SK-N-SH (cell line): ENCODE data around the gene MIAT. TPM values are rescaled to one million over a fixed set of nuclear protein-coding genes. Genes with fewer than 3 reads are reported as not detected.
A peak's percentile ranks its signal among the peaks of the same experiment; 100 is the strongest.

ENCODE experiments used
- CTCF ChIA-PET: fragments of 300-600, 350-600 bp; formaldehyde crosslinking; extraction: SDS; loops from one replicate; lab custom pipeline; 2021; lab: Yijun Ruan, JAX
- POLR2A ChIA-PET: fragments of 350-600 bp; sonication (Branson Sonifier 250); formaldehyde crosslinking; extraction: SDS; loops from one replicate; lab custom pipeline; 2020; ENCODE audit warnings: antibody characterized with exemption, inconsistent platforms; lab: Yijun Ruan, JAX
- DNase-seq: peaks from one replicate; pipeline ENCODE4 v3.0.0; 2012
- H2AFZ ChIP-seq: fragments of 200-600 bp; sonication (generic); 2 replicates; pipeline ENCODE4 v1.8.1; 2016; ENCODE audit warnings: antibody characterized with exemption, mild to moderate bottlenecking, low read depth
- H3F3A ChIP-seq: fragments of 200-600 bp; sonication (generic); replicated peaks from 2 replicates; pipeline ENCODE3; 2016; ENCODE audit warnings: antibody characterized with exemption, mild to moderate bottlenecking; ENCODE audit not compliant: insufficient read depth
- H3K27ac ChIP-seq, 2 experiments: fragments of 200-500 bp in 1 of 2; fragments of 200-600 bp in 1 of 2; sonication (Bioruptor generic) in 1 of 2; sonication (generic), shearing (Covaris generic) in 1 of 2; 2 replicates each; pipeline versions ENCODE4 v1.5.1 to v1.6.1; 2014 to 2016; ENCODE audit warnings: low read depth in 2 of 2, inconsistent platforms in 1 of 2, low read length in 1 of 2, mild to moderate bottlenecking in 1 of 2, mixed read lengths in 1 of 2
- H3K27me3 ChIP-seq: fragments of 200-600 bp; sonication (generic), shearing (Covaris generic); 2 replicates; pipeline ENCODE4 v1.6.1; 2016; ENCODE audit warnings: mixed run types; ENCODE audit not compliant: insufficient read depth
- H3K36me3 ChIP-seq, 2 experiments: fragments of 200-500 bp in 1 of 2; fragments of 200-600 bp in 1 of 2; sonication (Bioruptor generic) in 1 of 2; sonication (generic) in 1 of 2; replicated peaks in 1 of 2; 2 replicates each; pipeline versions ENCODE3 to v1.5.1; 2014 to 2016; ENCODE audit warnings: low read length in 1 of 2, mild to moderate bottlenecking in 1 of 2; ENCODE audit not compliant: insufficient read depth in 2 of 2, control insufficient read depth in 1 of 2
- H3K4me1 ChIP-seq, 2 experiments: fragments of 200-500 bp in 1 of 2; fragments of 200-600 bp in 1 of 2; sonication (Bioruptor generic) in 1 of 2; sonication (generic), shearing (Covaris generic) in 1 of 2; 2 replicates each; pipeline versions ENCODE4 v1.5.1 to v1.6.1; 2014 to 2016; ENCODE audit warnings: low read depth in 1 of 2, low read length in 1 of 2, mixed run types in 1 of 2; ENCODE audit not compliant: insufficient read depth in 2 of 2, control insufficient read depth in 1 of 2
- H3K4me2 ChIP-seq: fragments of 200-600 bp; sonication (generic), shearing (Covaris generic); 2 replicates; pipeline ENCODE4 v1.6.1; 2017; ENCODE audit warnings: mixed run types
- H3K4me3 ChIP-seq, 2 experiments: fragments of 200-500 bp in 1 of 2; fragments of 200-600 bp in 1 of 2; sonication (Bioruptor generic) in 1 of 2; sonication (generic), shearing (Covaris generic) in 1 of 2; 2 replicates each; pipeline versions ENCODE4 v1.5.1 to v1.8.1; 2014 to 2016; ENCODE audit warnings: low read depth in 2 of 2, inconsistent platforms in 1 of 2, low read length in 1 of 2, mild to moderate bottlenecking in 1 of 2, mixed read lengths in 1 of 2, moderate library complexity in 1 of 2
- H3K79me2 ChIP-seq: fragments of 200-600 bp; sonication (generic); 2 replicates; pipeline ENCODE4 v1.8.1; 2017; ENCODE audit warnings: mild to moderate bottlenecking; ENCODE audit not compliant: insufficient read depth
- H3K9ac ChIP-seq: fragments of 200-600 bp; sonication (generic); 2 replicates; pipeline ENCODE4 v1.6.1; 2017; ENCODE audit warnings: mixed run types
- H3K9me2 ChIP-seq: fragments of 200-600 bp; sonication (generic); 2 replicates; pipeline ENCODE4 v1.6.1; 2017; ENCODE audit warnings: mixed run types
- H3K9me3 ChIP-seq: fragments of 200-600 bp; sonication (generic); 2 replicates; pipeline ENCODE4 v1.6.1; 2017; ENCODE audit warnings: mixed run types, mild to moderate bottlenecking, moderate library complexity
- H4K20me1 ChIP-seq: fragments of 200-600 bp; sonication (generic); 2 replicates; pipeline ENCODE4 v1.6.1; 2017; ENCODE audit warnings: mild to moderate bottlenecking, mixed run types; ENCODE audit not compliant: insufficient read depth
- ELF1 ChIP-seq: IDR thresholded peaks from 2 replicates; pipeline ENCODE4 v1.4.0; 2012
- FOSL2 ChIP-seq: IDR thresholded peaks from 2 replicates; pipeline ENCODE4 v1.4.0; 2012; ENCODE audit warnings: low read depth, mild to moderate bottlenecking, moderate library complexity, borderline replicate concordance
- FOXJ3 ChIP-seq: sonication (generic); formaldehyde crosslinking; IDR thresholded peaks from 2 replicates; pipeline ENCODE4 v1.5.1; 2020; ENCODE audit warnings: mild to moderate bottlenecking, missing genetic modification reagents
- MEF2A ChIP-seq: IDR thresholded peaks from 2 replicates; pipeline ENCODE4 v1.4.0; 2012; ENCODE audit warnings: low read depth, borderline replicate concordance
- NFIC ChIP-seq: IDR thresholded peaks from 2 replicates; pipeline ENCODE4 v1.4.0; 2012; ENCODE audit warnings: borderline replicate concordance
- POLR2AphosphoS5 ChIP-seq: IDR thresholded peaks from 2 replicates; pipeline ENCODE4 v1.6.1; 2012; ENCODE audit warnings: low read depth, low read length
- RCOR1 ChIP-seq: fragments of 150-350 bp; IDR thresholded peaks from 2 replicates; pipeline ENCODE4 v1.6.1; 2017; ENCODE audit warnings: antibody characterized with exemption, low read length
- RXRA ChIP-seq: IDR thresholded peaks from 2 replicates; pipeline ENCODE4 v1.4.0; 2012; ENCODE audit warnings: low read depth, mild to moderate bottlenecking, borderline replicate concordance
- SMC3 ChIP-seq: IDR thresholded peaks from 2 replicates; pipeline ENCODE4 v1.6.1; 2012; ENCODE audit warnings: low read depth, low read length, improper control_type of control experiment
- TAF1 ChIP-seq: IDR thresholded peaks from 2 replicates; pipeline ENCODE4 v1.6.1; 2012; ENCODE audit warnings: low read depth, mild to moderate bottlenecking, low read length, moderate library complexity, borderline replicate concordance
- WGBS: methylation state at CpG from one replicate; pipeline ENCODE4 v1.1.6; 2017; ENCODE audit warnings: low lambda C conversion rate; 5-methylcytosine and 5-hydroxymethylcytosine counted together
- polyA plus RNA-seq, 3 experiments: library from polyadenylated mRNA; depleted of rRNA; stranded (reverse); fragments of >200 nt; gene quantifications; 2 replicates each; pipeline ENCODE4 v1.2.3, GENCODE V29; 2012
- TF ChIP-seq, protein P1 (sequence below): IDR thresholded peaks from 2 replicates; pipeline ENCODE4 v1.4.0; 2012; ENCODE audit warnings: low read depth, borderline replicate concordance
- TF ChIP-seq, protein P2 (sequence below): fragments of 200-600 bp; sonication (generic); IDR thresholded peaks from 2 replicates; pipeline ENCODE4 v1.6.1; 2017; ENCODE audit warnings: antibody characterized with exemption, mild to moderate bottlenecking, moderate library complexity
- TF ChIP-seq, protein P3 (sequence below): IDR thresholded peaks from 2 replicates; pipeline ENCODE4 v1.6.1; 2012; ENCODE audit warnings: mild to moderate bottlenecking, low read depth, low read length, moderate library complexity
- TF ChIP-seq, protein P4 (sequence below): fragments of 150-350 bp; IDR thresholded peaks from 2 replicates; pipeline ENCODE4 v1.6.1; 2016; ENCODE audit warnings: mild to moderate bottlenecking, low read depth, low read length
- TF ChIP-seq, protein P5 (sequence below): IDR thresholded peaks from 2 replicates; pipeline ENCODE4 v1.4.0; 2012; ENCODE audit warnings: low read depth

The MIAT gene
- polyA plus RNA-seq, 1 of the 3 experiments (the other 2 are of a cell fraction): 5.4 TPM

DNA sequence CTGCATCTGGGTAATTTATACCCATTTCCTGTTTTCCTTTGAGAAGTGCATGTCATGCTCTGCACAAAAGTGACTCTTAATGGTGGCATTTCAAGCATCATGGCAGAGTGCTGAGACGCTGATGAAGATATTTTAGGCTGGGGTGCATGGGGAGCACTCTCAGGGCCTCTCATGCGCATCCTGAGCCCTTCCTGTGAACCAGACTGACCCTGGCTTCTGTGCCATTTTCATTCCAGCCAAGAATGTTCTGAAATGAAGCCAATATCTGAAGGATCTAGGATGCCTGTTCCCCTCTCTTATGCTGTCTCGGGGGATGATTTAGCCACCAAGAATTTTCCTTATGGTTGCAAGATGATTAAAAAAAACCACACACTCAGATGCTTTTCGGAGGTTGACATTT, 61.5 kb downstream of the MIAT start (continued):
- TF ChIP-seq, protein P1, sequence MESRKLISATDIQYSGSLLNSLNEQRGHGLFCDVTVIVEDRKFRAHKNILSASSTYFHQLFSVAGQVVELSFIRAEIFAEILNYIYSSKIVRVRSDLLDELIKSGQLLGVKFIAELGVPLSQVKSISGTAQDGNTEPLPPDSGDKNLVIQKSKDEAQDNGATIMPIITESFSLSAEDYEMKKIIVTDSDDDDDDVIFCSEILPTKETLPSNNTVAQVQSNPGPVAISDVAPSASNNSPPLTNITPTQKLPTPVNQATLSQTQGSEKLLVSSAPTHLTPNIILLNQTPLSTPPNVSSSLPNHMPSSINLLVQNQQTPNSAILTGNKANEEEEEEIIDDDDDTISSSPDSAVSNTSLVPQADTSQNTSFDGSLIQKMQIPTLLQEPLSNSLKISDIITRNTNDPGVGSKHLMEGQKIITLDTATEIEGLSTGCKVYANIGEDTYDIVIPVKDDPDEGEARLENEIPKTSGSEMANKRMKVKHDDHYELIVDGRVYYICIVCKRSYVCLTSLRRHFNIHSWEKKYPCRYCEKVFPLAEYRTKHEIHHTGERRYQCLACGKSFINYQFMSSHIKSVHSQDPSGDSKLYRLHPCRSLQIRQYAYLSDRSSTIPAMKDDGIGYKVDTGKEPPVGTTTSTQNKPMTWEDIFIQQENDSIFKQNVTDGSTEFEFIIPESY: 0 out of 2 replicates have a peak, but pooled peaks have one; percentile 21

DNA sequence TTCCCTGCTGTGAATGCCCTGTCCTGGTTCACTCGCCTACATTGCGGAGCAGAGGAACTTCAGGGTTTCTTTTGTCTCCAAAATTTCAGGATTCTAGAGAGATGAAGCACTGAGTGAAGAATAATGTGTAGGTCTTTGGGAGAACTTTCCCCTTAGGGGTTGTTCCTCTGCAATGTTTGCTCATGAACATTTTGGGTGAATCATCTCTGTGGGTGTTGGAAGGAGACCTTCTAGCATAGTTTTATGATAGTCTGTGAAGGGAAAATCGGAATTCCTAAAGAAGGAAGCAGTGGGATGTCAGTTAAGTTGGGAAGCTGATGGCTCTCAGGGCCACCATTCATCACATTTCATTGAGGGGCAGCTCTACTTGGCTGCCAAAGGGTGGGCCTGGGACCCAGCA, 64.8 kb downstream of the MIAT start:
- H3K4me3 ChIP-seq: no peak overlapping the region
- H3K9me2 ChIP-seq: no peaks in the 10 kb centered on the region
- no peak for TF ChIP-seq ELF1
- no peak for TF ChIP-seq POLR2AphosphoS5
- no peak for TF ChIP-seq MEF2A
- no peak for TF ChIP-seq NFIC
- TF ChIP-seq, protein P2, sequence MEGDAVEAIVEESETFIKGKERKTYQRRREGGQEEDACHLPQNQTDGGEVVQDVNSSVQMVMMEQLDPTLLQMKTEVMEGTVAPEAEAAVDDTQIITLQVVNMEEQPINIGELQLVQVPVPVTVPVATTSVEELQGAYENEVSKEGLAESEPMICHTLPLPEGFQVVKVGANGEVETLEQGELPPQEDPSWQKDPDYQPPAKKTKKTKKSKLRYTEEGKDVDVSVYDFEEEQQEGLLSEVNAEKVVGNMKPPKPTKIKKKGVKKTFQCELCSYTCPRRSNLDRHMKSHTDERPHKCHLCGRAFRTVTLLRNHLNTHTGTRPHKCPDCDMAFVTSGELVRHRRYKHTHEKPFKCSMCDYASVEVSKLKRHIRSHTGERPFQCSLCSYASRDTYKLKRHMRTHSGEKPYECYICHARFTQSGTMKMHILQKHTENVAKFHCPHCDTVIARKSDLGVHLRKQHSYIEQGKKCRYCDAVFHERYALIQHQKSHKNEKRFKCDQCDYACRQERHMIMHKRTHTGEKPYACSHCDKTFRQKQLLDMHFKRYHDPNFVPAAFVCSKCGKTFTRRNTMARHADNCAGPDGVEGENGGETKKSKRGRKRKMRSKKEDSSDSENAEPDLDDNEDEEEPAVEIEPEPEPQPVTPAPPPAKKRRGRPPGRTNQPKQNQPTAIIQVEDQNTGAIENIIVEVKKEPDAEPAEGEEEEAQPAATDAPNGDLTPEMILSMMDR: no peak
- TF ChIP-seq FOSL2: no peak
- no peak for TF ChIP-seq FOXJ3 (CRISPR knock-in tag)
- no peak for TF ChIP-seq RXRA
- TF ChIP-seq SMC3: no peak
- TF ChIP-seq, protein P3, sequence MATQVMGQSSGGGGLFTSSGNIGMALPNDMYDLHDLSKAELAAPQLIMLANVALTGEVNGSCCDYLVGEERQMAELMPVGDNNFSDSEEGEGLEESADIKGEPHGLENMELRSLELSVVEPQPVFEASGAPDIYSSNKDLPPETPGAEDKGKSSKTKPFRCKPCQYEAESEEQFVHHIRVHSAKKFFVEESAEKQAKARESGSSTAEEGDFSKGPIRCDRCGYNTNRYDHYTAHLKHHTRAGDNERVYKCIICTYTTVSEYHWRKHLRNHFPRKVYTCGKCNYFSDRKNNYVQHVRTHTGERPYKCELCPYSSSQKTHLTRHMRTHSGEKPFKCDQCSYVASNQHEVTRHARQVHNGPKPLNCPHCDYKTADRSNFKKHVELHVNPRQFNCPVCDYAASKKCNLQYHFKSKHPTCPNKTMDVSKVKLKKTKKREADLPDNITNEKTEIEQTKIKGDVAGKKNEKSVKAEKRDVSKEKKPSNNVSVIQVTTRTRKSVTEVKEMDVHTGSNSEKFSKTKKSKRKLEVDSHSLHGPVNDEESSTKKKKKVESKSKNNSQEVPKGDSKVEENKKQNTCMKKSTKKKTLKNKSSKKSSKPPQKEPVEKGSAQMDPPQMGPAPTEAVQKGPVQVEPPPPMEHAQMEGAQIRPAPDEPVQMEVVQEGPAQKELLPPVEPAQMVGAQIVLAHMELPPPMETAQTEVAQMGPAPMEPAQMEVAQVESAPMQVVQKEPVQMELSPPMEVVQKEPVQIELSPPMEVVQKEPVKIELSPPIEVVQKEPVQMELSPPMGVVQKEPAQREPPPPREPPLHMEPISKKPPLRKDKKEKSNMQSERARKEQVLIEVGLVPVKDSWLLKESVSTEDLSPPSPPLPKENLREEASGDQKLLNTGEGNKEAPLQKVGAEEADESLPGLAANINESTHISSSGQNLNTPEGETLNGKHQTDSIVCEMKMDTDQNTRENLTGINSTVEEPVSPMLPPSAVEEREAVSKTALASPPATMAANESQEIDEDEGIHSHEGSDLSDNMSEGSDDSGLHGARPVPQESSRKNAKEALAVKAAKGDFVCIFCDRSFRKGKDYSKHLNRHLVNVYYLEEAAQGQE: no peak
- TF ChIP-seq, protein P4, sequence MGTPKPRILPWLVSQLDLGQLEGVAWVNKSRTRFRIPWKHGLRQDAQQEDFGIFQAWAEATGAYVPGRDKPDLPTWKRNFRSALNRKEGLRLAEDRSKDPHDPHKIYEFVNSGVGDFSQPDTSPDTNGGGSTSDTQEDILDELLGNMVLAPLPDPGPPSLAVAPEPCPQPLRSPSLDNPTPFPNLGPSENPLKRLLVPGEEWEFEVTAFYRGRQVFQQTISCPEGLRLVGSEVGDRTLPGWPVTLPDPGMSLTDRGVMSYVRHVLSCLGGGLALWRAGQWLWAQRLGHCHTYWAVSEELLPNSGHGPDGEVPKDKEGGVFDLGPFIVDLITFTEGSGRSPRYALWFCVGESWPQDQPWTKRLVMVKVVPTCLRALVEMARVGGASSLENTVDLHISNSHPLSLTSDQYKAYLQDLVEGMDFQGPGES: no peak
- TF ChIP-seq TAF1: no peak
- TF ChIP-seq, protein P5, sequence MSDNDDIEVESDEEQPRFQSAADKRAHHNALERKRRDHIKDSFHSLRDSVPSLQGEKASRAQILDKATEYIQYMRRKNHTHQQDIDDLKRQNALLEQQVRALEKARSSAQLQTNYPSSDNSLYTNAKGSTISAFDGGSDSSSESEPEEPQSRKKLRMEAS: no peak
- no peak for TF ChIP-seq RCOR1
- H2AFZ ChIP-seq: no peak overlapping the region
- ChIA-PET POLR2A (no interaction called here), CTCF (no interaction called here)
- H3K9ac ChIP-seq: no peak overlapping the region
- peaks cover 0 to 2% of the 10 kb centered on the region in 2 experiments for H3K36me3 ChIP-seq
- H3F3A ChIP-seq: peaks cover 12% of the 10 kb centered on the region
- H4K20me1 ChIP-seq: no peaks in the 10 kb centered on the region
- H3K27ac ChIP-seq: no peak overlapping the region
- H3K79me2 ChIP-seq: no peaks in the 10 kb centered on the region
- H3K27me3 ChIP-seq: no peaks in the 10 kb centered on the region
- no peak overlapping the region for H3K4me2 ChIP-seq
- no peaks in the 10 kb centered on the region for H3K9me3 ChIP-seq
- H3K4me1 ChIP-seq: peaks cover 0 to 3% of the 10 kb centered on the region in 2 experiments; a peak in 1 of 4 replicates
- 81% methylated on average over 3 of the region's 3 CpGs for WGBS
- DNase-seq: no peak
